Spleen (tissue), 11 donors: ENCODE results near the gene DSE. TPM values are rescaled to one million over a fixed set of nuclear protein-coding genes. Genes with fewer than 3 reads are reported as not detected.

ENCODE experiments used
- DNase-seq: peaks from one replicate; pipeline ENCODE4 v3.0.0-alpha.2; 2020
- H3K27ac ChIP-seq, 8 donors: fragments of 200-600 bp; sonication (generic) in 7 of 8; 1 replicate in 4 of 8; 2 replicates in 4 of 8; pipeline versions ENCODE4 v1.5.0 to v1.8.0; 2016 to 2021; ENCODE audit warnings: inconsistent platforms in 4 of 8, mild to moderate bottlenecking in 4 of 8, moderate library complexity in 1 of 8
- H3K27me3 ChIP-seq, 7 donors: fragments of 200-600 bp; sonication (generic) in 6 of 7; replicated peaks in 1 of 7; 1 replicate in 4 of 7; 2 replicates in 3 of 7; pipeline versions ENCODE4 v1.5.0 to v1.8.0; 2016 to 2021; ENCODE audit warnings: inconsistent platforms in 3 of 7, mild to moderate bottlenecking in 1 of 7
- H3K36me3 ChIP-seq, 6 donors: fragments of 200-600 bp; sonication (generic) in 5 of 6; 1 replicate in 4 of 6; 2 replicates in 2 of 6; pipeline versions ENCODE4 v1.5.0 to v1.8.0; 2016 to 2021; ENCODE audit warnings: inconsistent platforms in 2 of 6
- H3K4me1 ChIP-seq, 6 donors: fragments of 200-600 bp; sonication (generic) in 5 of 6; 1 replicate in 3 of 6; 2 replicates in 3 of 6; pipeline versions ENCODE4 v1.5.0 to v1.8.0; 2016 to 2021; ENCODE audit warnings: inconsistent platforms in 3 of 6
- H3K4me3 ChIP-seq, 8 donors: fragments of 200-600 bp; sonication (generic) in 7 of 8; 1 replicate in 4 of 8; 2 replicates in 4 of 8; pipeline versions ENCODE4 v1.5.0 to v1.8.0; 2016 to 2021; ENCODE audit warnings: inconsistent platforms in 4 of 8, mild to moderate bottlenecking in 4 of 8, moderate library complexity in 2 of 8
- H3K9me3 ChIP-seq, 8 donors: fragments of 200-600 bp; sonication (generic) in 7 of 8; 1 replicate in 4 of 8; 2 replicates in 4 of 8; pipeline versions ENCODE4 v1.5.0 to v1.8.0; 2016 to 2021; ENCODE audit warnings: inconsistent platforms in 4 of 8
- CTCF ChIP-seq, 11 experiments: fragments of 200-600 bp in 7 of 11; fragments of 450-650 bp in 4 of 11; sonication (generic) in 4 of 11; IDR thresholded peaks in 8 of 11; conservative IDR thresholded peaks in 3 of 11; 1 replicate in 7 of 11; 2 replicates in 4 of 11; pipeline versions ENCODE4 v1.4.0 to v1.8.0; 2016 to 2021; ENCODE audit warnings: antibody characterized with exemption in 11 of 11, inconsistent platforms in 4 of 11, mild to moderate bottlenecking in 1 of 11
- POLR2A ChIP-seq, 3 donors: fragments of 450-650 bp; IDR thresholded peaks; one replicate each; pipeline ENCODE4 v1.5.1; 2017; ENCODE audit warnings: antibody characterized with exemption in 3 of 3, mild to moderate bottlenecking in 1 of 3
- POLR2AphosphoS5 ChIP-seq, 3 donors: sonication (generic); formaldehyde crosslinking; IDR thresholded peaks; one replicate each; pipeline ENCODE4 v1.5.1; 2017; ENCODE audit warnings: antibody characterized with exemption in 3 of 3
- WGBS, 5 donors: extraction: QIAGEN DNeasy Blood & Tissue Kit in 3 of 5; methylation state at CpG; one replicate each; pipeline versions ENCODE4 v1.1.5 to v1.1.7; 2013 to 2018; 5-methylcytosine and 5-hydroxymethylcytosine counted together
- intact Hi-C: fragments of 100-400 bp; cut with DNase I; formaldehyde crosslinking; loops from one replicate; pipeline ENCODE4 v1.15.0; 2023; ENCODE audit warnings: low total_unique reads
- polyA plus RNA-seq, 3 donors: library from polyadenylated mRNA; stranded (reverse); fragments of 200-250 nt; gene quantifications; one replicate each; pipeline ENCODE4 v1.2.1, GENCODE V29; 2013
- total RNA-seq, 7 donors: library from RNA; depleted of rRNA in 3 of 7; stranded (reverse); fragments of >200 nt in 3 of 7; fragmentation: NEBNext Ultra II Directional in 4 of 7; extraction: Animal tissue kit (Norgen Biotek cat#: 25700) in 4 of 7; gene quantifications; one replicate each; pipeline versions ENCODE4 v1.1.0 to v1.2.1, GENCODE V29; 2016 to 2021
- donor health status: healthy with polysubstance abuse.
- donor health status: DM: no; HTN: no; CAD: no; lungs with moderate emphysema.
- donor health status: DM: no; HTN: no; CAD: no.
- donor health status: Bipolar disorder and iron deficiency.
- donor health status: healthy.
- donor health status: DM: no; HTN: no; CAD: no.
- donor health status: DM: yes; HTN: yes; CAD: no.

DSE gene
- total and polyA plus RNA-seq, 10 donors = 8.2 to 82.3 (median 61.7) TPM

DNA sequence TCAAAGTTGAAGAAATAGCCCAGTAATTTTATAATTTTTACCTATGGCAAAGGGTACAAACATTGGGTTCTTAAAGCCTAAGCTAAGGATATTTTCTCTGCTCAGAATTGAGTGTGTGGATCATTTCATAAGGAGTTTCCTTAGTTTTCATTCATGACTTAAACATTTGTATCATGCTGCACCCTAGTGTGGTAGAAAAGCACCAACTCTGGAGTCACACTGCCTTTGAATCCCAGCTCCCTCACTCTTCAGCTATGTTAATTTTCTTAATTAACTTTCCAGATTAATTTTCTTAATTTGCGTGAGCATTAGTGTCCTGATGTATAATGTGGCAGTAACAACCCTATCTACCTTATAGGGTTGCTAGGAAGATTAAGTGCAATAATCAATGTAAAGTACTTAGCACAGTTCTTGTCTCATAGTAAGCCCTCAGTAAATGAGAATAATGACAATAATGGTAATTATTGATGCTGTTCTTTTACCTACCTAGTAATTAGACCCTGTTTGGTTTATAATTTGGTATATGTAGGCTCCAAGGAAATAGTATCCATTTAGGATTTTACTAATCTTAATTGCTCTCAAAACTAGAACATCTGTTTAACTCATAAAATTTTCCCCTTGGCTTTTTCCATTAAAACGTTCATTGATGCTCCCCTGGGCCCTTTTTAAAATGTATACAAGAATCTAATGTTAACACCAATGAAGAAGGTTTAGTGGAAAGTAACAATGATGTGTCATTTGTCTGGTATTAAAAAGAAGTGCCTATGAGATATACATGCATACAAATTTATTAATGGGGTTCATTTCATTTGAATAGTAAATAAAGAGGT, 31.6 kb downstream of the DSE start:
- intact Hi-C loops = no loop called here
- DNase-seq = no peak
- Histone ChIP-seq H3K4me3 (no peak overlapping the region), H3K4me1 (peaks cover 11 to 95% (median 35%) of the 10 kb centered on the region in 6 donors), H3K27ac (no peak overlapping the region), H3K36me3 (peaks cover 0 to 11% (median 2%) of the 10 kb centered on the region in 6 donors), H3K27me3 (no peaks in the 10 kb centered on the region), H3K9me3 (no peaks in the 10 kb centered on the region)
- WGBS, 5 donors = 77 to 92% (median 81%) methylated on average over 2 of the region's 2 CpGs
- TF ChIP-seq POLR2A (IDR thresholded peaks at IDR 0.05) (no peak), CTCF (IDR thresholded peaks at IDR 0.05 in 8 of 11, conservative IDR thresholded peaks at IDR 0.05 in 3 of 11) (no peak), POLR2AphosphoS5 (IDR thresholded peaks at IDR 0.05) (no peak)

- no peak for DNase-seq
- 62 to 97% (median 65%) methylated on average over 1 of the region's 1 CpG for WGBS, 5 donors
- intact Hi-C loops = no loop called here
These were observed 32.5 kb downstream of the DSE start for GRCh38 chr6:116403205-116403604.

DNA sequence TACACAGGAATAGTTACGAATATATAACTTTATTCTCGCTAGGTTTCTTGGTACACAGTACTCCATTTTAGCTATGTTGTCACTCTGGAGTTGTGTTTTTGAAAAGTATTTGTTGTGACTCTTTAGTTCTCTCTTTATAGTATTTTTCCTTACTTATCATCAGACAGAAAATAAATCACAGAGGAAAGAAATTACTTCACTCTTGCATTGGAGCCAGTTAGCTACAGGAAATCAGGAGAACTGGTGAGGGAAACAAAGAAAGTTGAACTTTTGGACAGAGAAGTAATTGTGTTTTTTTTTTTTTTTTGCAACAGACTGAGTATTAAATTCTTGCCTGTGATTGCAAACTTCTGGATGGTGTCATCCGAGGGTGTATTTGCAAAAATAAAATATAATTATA, 33.9 kb downstream of the DSE start:
- Histone ChIP-seq H3K27ac (peak overlapping the region in 7 of 8 donors; percentile 44 to 79 (median 72)), H3K9me3 (no peaks in the 10 kb centered on the region), H3K36me3 (peaks cover 0 to 3% (median 0%) of the 10 kb centered on the region in 6 donors), H3K27me3 (no peaks in the 10 kb centered on the region), H3K4me3 (no peak overlapping the region), H3K4me1 (peaks cover 15 to 95% (median 43%) of the 10 kb centered on the region in 6 donors)
- no peak for TF ChIP-seq CTCF (IDR thresholded peaks at IDR 0.05 in 8 of 11, conservative IDR thresholded peaks at IDR 0.05 in 3 of 11)
- TF ChIP-seq POLR2AphosphoS5 (IDR thresholded peaks at IDR 0.05) = no peak
- no peak for TF ChIP-seq POLR2A (IDR thresholded peaks at IDR 0.05)
- no peak for DNase-seq
- 70 to 87% (median 73%) methylated on average over 3 of the region's 3 CpGs for WGBS, 5 donors
- intact Hi-C loops = no loop called here

More at GRCh38 chr6:116403205-116403604, 32.5 kb downstream of the DSE start:
- TF ChIP-seq POLR2A (IDR thresholded peaks at IDR 0.05) (no peak), POLR2AphosphoS5 (IDR thresholded peaks at IDR 0.05) (no peak), CTCF (IDR thresholded peaks at IDR 0.05 in 8 of 11, conservative IDR thresholded peaks at IDR 0.05 in 3 of 11) (no peak)
- Histone ChIP-seq H3K27ac (no peak overlapping the region), H3K36me3 (peaks cover 0 to 11% (median 2%) of the 10 kb centered on the region in 6 donors), H3K27me3 (no peaks in the 10 kb centered on the region), H3K4me1 (peaks cover 11 to 95% (median 34%) of the 10 kb centered on the region in 6 donors), H3K9me3 (no peaks in the 10 kb centered on the region), H3K4me3 (no peak overlapping the region)

DNA sequence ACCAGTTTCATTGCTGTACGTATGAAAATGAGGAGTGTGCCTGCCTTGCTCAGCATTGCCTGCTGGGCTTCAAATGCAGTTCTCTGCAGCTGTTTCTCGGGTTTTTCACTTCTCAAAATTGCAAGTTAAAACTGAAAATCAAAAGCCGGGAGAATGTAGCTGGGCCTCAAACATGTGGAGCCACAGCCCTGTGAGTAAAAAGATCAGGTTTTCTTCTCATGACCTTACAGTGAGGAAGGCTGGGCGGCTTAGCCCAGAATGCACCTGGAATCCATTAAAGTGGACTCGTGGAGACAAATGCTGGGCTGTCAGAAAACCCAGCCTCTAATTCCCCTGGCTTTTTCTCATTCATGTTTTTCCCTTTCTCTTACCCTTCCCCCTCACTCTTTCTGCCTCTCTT, 34.4 kb downstream of the DSE start:
- Histone ChIP-seq H3K27me3 (no peaks in the 10 kb centered on the region), H3K4me1 (peaks cover 17 to 97% (median 47%) of the 10 kb centered on the region in 6 donors), H3K36me3 (no peaks in the 10 kb centered on the region), H3K27ac (peak overlapping the region; percentile 44 to 79 (median 65)), H3K4me3 (no peak overlapping the region), H3K9me3 (no peaks in the 10 kb centered on the region)
- TF ChIP-seq CTCF (IDR thresholded peaks at IDR 0.05 in 8 of 11, conservative IDR thresholded peaks at IDR 0.05 in 3 of 11) (no peak), POLR2A (IDR thresholded peaks at IDR 0.05) (no peak), POLR2AphosphoS5 (IDR thresholded peaks at IDR 0.05) (no peak)
- intact Hi-C loops = no loop called here
- DNase-seq = no peak
- 28 to 47% (median 34%) methylated on average over 5 of the region's 5 CpGs for WGBS, 5 donors
